GM12872 (cell line): ENCODE data around the gene GDA.

Experiments
- CTCF ChIP-seq: IDR thresholded peaks from 3 replicates; pipeline ENCODE4 v1.5.1; 2011; ENCODE audit warnings: low read depth, mild to moderate bottlenecking, low read length, moderate library complexity; ENCODE audit not compliant: insufficient read depth

The GDA gene

DNA sequence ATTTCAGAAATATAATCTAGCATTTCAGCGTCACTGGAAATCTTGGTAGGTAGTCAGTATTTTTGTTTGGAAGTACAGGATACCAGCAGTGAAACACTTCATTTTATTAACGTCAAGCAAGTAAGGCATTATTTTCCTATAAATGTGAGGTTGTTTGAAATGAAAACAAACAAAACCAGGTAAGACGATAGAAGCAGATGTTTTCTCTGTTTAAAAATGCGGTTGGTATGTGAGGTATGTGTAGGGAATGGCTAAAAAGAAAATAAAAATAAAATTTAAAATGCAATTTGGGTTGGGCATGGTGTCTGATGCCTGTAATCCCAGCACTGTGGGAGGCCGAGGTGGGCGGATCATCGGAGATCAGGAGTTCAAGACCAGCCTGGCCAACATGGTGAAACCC lies 16.1 kb downstream of the GDA start:
- no peak for TF ChIP-seq CTCF

DNA sequence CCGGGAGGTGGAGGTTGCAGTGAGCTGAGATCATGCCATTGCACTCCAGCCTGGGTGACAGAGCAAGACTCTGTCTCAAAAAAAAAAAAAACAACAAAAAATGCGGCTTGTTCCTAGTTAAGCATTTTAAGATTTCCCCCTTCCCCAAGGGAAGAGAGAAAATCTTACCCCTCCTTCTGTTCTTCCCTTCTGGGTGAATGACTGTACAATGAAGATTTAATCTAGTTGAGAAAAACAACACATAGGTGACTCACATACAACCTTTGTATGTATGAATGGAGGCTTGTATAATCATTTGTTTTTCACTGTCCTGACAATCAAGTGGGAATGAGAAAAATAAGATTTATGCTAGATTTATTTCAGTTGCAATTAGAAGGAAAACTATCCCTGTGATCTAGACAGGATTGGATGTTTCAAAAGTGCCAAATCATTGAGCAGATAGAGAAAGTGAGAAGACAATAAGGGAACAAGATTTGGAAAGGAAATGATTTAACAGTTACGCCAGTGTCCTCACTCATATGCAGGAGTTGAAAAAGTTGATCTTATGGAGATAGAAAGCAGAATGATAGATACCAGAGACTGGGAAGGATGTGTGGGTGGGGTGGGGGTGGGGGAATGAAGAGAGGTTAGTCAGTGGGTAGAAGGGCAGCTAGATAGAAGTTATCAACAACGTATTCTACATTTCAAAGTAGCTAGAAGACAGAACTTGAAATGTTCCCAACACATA lies 16.7 kb downstream of the GDA start:
- TF ChIP-seq CTCF = no peak

DNA sequence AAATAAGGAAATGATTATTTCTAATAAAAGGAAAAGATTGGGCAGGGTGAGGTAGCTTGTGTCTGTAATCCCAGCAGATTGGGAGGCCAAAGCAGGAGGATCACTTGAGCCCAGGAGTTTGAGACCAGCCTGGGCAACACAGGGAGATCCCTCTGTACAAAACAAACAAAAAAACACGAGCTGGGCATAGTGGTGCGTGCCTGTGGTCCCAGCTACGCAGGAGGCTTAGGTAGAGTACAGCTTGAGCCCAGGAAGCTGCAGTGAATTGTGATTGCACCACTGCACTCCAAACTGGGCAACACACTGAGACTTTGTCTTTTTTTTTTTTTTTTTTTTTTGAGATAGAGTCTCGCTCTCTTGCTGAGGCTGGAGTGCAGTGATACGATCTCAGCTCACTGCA lies 18.8 kb downstream of the GDA start:
- TF ChIP-seq CTCF = no peak

DNA sequence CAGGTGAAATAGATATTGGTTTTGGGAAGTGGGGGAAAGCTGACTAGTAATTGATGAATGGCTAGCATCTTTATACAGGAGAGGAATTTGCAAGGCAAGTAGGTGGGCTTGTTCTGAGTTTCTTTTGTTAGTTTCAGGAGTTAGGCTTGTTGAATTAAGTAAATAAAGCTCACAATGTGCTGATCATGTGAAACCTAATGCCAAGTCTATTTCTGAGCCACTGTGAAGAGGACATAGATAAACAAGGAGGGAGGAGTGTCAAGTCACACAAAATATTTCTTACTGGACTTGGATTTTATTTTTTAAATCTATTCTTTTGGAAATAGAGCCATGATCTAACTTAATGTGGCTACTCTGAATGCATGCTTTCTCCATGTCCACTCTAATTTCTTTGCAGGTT lies 19.9 kb downstream of the GDA start:
- no peak for TF ChIP-seq CTCF

DNA sequence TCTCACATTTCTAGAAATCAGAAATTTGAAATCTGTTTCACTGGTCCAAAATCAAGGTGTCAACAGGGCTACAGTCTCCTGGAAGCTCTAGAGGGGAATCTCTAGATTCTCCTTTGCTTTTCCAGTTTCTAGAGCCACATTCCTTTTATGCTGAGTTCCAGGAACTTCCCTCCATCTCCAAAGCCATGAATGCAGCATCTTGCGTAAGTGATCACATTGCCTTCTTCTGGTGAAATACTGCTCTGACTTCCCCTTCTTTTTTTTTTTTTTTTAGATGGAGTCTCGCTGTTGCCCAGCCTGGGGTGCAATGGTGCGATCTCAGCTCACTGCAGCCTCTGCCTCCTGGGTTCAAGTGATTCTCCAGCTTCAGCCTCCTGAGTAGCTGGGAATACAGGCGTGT lies 23.8 kb downstream of the GDA start:
- TF ChIP-seq CTCF = no peak

DNA sequence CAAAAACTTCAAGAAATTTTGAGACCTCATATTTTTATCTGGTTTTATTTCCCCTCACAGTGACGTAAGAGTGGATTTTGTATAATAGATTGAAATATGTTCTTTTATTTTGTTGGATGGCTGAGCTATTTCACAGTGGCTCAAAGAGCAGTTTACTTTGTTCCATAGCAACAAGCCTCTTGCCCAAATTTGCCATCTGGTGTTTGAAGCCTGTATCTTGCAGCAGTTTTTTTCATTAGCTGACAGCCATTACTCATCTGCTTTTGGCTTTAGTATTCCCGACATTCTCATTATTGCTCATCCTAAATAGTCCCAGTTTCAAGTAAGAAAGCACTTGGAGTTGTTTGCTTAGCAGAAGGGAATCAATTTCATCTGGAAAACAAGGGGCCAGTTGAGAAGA lies 36.3 kb downstream of the GDA start:
- no peak for TF ChIP-seq CTCF

- no peak for TF ChIP-seq CTCF
Measured at GRCh38 chr9:72187121-72187695, 38.0 kb downstream of the GDA start.

GRCh38 chr9:72188232-72188631 lies 39.0 kb downstream of the GDA start:
- TF ChIP-seq CTCF = no peak
